ENCODE data around the gene BID.

DNA sequence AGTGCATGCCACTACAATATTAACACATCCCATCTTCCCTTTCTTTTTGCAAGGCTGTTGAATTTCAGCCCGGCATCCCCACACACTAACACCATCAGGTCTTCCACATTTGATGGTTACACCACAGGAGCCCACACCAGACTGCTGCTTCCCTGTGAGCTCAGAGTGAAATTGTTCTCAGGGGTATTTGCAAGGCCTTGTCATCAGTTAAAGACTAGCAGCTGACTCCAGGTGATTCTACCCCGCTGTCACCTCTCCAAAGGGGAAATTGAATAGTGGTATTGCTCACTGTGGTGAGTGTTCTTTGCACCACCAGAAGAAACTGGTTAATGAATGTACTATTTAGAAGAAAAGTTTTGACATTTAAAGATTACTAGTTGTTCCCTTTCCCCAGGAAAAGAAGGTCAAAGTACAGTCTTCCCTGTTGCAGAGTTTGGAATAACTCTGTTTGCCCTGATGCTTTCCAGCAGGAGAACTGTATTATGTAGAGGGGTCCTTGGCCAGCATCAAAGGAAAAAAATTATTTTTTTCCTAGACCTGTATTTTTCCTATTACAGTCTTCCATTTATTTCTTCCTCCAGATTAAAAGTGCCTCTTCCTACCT lies 41.9 kb downstream of the BID start:
- TF ChIP-seq, protein P1, sequence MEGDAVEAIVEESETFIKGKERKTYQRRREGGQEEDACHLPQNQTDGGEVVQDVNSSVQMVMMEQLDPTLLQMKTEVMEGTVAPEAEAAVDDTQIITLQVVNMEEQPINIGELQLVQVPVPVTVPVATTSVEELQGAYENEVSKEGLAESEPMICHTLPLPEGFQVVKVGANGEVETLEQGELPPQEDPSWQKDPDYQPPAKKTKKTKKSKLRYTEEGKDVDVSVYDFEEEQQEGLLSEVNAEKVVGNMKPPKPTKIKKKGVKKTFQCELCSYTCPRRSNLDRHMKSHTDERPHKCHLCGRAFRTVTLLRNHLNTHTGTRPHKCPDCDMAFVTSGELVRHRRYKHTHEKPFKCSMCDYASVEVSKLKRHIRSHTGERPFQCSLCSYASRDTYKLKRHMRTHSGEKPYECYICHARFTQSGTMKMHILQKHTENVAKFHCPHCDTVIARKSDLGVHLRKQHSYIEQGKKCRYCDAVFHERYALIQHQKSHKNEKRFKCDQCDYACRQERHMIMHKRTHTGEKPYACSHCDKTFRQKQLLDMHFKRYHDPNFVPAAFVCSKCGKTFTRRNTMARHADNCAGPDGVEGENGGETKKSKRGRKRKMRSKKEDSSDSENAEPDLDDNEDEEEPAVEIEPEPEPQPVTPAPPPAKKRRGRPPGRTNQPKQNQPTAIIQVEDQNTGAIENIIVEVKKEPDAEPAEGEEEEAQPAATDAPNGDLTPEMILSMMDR (IDR thresholded peaks at IDR 0.05): no peak
- TF ChIP-seq EZH2 (IDR thresholded peaks at IDR 0.05) (no peak), EZH2phosphoT487 (IDR thresholded peaks at IDR 0.05) (no peak)

All from neural progenitor cell (in vitro differentiated cells).